GM18508 (cell line): ENCODE results near the gene KMT5B.

Experiments used
- ATAC-seq: cut with Tn5 transposase; IDR thresholded peaks from one replicate; pipeline ENCODE4 v1.9.1; 2021; ENCODE audit warnings: moderate number of reproducible peaks; ENCODE audit not compliant: insufficient read depth, unreplicated experiment

Gene KMT5B

GRCh38 chr11:68216171-68216938 is 3.3 kb upstream of the KMT5B start:
- ATAC-seq = no peak

- no peak for ATAC-seq
Observed at GRCh38 chr11:68215524-68216170, 2.6 kb upstream of the KMT5B start.

DNA sequence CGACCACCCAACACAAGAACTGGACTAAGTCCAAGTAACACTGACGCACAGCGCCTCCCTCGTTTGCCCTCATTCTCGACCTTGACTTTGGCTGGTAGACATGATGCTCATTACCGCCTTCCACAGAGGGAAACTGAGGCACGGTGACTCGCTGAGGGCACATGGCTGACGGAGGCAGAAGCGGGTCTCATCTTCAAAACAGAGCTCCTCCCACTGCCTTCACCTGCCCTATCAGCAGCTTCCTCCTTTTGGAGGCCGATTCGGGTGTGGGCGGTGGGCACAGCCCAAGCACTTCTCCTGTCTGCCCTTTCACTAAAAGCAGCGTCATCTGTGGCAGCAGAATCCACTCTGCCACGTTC is 2.0 kb upstream of the KMT5B start:
- no peak for ATAC-seq

GRCh38 chr11:68214173-68215086 is 1.3 kb upstream of the KMT5B start:
- no peak for ATAC-seq

DNA sequence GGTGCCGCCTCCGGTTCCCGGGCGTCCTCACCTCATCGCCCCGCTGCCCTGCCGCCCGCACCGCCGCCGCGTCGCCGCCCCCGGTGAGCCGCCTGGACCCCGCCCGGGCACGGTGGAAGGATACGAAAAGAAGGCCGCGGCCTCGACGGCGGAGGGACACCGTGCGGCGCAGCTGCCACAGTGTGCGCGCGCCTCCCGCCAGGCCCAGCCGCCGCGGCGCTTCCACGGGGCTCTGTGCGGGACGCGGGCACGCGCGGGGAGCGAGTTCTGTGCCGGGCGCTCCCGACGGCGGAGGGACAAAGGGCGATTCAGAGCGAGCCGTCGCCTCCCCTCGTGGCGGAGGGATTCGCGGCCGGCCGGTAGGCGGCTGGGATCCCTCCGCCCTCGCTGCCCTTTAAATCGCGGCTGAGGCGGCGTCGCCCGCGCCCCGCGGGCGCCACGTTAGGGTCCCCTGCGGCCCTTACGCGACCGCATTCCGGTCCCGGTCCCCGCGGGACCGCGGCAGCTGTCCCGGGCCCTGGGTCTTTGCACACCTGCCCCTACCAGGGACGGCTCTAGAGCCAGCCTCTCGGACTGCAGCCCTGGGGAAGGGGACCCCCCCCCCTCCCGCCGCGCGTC is 568 bp upstream of the KMT5B start:
- no peak for ATAC-seq

GRCh38 chr11:68212421-68213134 is 518 bp downstream of the KMT5B start:
- ATAC-seq = no peak

GRCh38 chr11:68211546-68211945 is 1.6 kb downstream of the KMT5B start:
- no peak for ATAC-seq

GRCh38 chr11:68206211-68206610 is 6.9 kb downstream of the KMT5B start:
- ATAC-seq = no peak

DNA sequence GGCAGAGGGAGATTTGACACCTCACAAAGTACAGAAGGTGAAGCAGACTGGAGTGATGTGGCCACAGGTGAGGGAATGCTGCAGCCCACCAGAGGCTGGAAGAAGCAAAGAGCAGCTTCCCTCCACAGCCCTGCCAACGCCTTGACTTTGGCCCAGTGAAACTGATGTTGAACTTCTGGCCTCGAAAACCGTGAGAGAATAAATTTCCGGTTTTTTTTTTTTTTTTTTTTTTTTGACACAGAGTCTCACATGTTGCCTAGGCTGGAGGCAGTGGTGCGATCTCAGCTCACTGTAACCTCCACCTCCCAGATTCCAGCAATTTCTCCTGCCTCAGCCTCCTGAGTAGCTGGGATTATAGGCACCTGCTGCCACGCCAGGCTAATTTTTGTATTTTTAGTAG is 8.7 kb downstream of the KMT5B start:
- ATAC-seq = no peak

DNA sequence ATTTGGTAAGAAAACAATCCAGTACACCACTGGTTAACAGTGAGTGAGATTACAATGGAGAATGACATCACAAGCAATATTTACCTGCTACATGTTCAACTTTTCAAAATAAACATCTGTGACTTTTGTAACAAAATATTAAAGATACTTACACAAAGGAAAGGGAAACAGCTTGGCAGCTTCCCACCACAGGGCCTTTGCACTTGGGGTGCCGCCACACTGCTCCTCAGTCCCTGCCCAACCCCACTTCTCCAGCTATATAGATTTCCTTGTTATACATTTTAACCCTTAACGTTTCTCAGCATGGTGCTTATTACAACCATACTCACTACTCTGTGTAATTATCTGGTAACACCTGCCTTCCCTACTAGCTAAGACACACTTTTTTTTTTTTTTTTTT is 10.9 kb downstream of the KMT5B start:
- no peak for ATAC-seq

DNA sequence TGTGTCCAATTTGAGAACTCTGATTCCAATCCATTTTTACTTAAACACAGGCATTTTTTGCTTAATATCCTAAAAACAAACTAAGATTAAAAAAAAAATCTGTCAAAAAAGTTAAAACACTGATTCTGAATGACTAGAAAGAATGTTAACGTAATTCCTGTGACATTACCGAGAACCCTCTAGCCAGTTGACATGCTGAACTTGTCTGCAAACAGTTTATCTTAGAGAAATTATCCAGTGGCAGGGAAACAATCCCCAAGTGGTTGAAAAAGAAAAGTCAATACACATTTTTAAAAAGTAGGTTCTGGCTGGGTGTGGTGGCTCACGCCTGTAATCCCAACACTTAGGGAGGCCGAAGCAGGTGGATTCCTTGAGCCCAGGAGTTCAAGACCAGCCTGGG is 11.6 kb downstream of the KMT5B start:
- no peak for ATAC-seq

GRCh38 chr11:68200639-68201038 is 12.5 kb downstream of the KMT5B start:
- no peak for ATAC-seq

DNA sequence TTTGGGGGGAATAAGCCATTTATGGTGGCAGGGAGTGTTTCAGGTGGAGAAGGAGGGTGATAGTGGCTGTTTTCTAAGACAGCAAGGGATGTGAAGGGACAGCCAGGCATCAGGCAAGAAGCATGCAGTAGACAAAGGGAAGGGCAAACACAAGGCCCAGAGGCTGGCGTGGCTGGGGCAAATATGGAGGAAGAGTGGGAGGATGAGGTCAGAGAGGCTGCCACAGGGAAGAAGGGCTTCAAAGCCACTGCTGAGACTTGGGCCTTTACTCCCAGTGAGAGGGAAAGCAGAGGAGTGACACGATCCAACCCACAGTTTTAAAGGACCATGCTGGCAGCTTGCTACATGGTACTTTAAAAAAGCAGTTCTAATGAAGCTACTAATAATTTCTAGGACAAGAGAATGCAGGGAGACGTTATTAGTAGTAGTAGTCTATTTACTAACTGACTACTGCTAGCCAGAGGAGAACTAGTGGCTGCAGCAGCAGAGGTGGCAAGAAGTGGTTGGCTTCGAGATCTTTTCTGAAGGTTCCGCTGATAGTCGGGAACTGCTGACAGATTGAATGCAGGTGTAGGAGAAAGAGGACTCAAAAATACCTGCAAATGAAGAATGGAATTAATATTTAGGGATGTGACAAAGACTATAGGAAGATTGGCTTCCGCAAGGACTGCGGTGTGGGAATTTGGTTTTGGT is 13.7 kb downstream of the KMT5B start:
- ATAC-seq = no peak

DNA sequence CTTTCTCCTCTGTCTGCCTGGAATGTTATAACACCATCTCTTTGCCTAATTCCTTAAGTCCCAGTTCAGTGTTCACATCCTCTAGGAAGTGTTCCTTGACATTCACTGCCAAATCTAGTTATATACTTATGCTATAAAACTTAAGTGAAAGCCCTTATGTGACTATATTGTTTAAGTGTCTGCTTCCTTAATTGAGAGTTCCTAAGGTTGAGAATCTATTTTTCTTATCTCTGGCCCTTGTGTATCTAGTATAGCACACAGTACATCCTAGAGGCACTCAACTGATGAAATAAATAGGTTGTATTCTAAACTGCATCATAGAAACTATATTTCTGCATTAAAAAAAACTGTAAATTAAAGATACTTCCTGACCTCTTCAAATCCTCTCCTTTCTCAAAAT is 16.9 kb downstream of the KMT5B start:
- ATAC-seq = no peak

DNA sequence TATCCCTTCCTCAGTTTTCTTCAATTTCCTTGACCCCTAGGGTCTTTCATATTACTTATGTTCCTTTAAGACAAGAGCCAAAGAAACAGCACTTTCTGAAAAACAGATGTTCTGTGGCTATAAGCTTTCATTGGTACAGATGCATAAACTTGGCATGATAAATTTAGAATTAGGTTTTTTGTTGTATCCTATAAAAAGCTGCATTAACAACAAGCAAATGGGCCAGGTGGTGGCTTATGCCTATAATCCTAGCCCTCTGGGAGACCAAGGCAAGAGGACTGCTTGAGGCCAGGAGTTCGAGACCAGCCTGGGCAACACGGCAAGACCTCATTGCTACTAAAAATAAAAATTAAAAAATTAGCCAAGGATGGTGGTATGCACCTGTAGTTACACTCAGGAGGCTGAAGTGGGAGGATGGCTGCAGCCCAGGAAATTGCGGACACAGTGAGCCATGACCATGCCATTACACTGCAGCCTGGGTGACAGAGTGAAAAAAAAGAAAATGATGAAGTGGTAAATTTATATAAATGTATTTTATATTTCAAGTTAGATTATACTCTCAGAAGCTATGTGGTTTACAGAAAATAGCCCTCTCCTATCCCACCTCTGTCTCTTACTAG is 18.3 kb downstream of the KMT5B start:
- ATAC-seq = no peak

GRCh38 chr11:68193018-68193417 is 20.1 kb downstream of the KMT5B start:
- ATAC-seq = no peak

DNA sequence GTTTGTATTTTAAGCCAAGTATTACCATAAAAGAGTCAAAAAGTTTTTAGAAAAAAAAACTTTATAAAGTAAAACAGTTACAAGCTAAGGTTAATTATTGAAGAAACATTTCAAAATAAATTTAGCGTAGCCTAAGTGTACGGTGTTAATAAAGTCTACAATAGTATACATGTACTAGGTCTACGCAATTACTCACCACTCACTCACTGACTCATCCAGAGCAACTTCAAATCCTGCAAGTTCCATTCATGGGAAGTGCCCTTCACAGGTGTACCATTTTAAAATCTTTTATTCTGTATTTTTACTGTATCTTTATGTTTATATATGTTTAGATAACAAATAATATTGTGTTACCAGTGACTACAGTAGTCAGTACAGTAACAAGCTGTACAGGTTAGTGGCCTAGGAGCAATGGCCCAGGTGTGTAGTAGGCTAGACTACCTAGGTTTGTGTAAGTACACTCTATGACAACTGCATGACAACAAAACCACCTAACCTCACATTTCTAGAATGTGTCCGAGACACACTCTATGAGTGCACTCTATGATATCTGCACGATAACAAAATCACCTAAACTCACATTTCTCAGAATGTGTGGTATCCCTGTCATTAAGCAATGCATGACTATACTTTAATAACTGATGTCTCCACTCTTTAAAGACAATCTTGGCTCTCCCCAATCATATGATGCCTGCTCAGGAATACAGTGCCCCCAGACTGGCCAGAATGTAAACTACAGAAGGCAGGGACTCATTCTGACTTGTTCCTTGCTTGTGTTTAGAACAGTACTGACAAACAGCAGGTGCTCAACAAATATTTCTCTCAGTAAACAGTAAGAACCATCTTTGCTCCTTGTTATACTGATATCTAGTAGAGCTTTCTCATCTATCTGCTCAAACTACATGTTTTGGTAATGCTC is 21.2 kb downstream of the KMT5B start:
- no peak for ATAC-seq

DNA sequence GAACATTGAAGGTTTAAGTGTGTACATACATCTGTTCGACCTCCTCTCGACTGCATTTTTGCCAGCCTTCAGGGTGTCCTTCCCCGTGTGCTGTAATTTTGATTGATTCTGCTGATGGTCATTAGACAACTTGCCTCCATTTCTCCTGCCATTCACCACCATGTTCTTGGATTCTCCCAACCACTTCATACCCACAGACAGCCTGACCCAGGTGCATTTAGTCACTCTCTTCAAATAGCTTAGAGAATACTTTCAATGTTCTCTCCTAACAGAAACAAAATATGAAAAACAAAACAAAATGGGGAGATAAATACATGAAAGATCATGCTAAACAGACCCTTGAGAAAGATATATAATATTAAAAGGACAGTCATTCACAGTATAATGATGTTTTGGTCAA is 23.2 kb downstream of the KMT5B start:
- ATAC-seq = no peak
